NB4 (cell line): ENCODE measurements around the gene PLSCR3.

Experiments
- CTCF ChIP-seq: IDR thresholded peaks from one replicate; pipeline ENCODE4 v1.5.1; 2012; ENCODE audit warnings: low read depth, low read length
- POLR2A ChIP-seq: IDR thresholded peaks from 2 replicates; pipeline ENCODE4 v1.6.1; 2011; ENCODE audit warnings: mild to moderate bottlenecking; ENCODE audit not compliant: insufficient read length; ENCODE audit errors: extremely low read depth

DNA sequence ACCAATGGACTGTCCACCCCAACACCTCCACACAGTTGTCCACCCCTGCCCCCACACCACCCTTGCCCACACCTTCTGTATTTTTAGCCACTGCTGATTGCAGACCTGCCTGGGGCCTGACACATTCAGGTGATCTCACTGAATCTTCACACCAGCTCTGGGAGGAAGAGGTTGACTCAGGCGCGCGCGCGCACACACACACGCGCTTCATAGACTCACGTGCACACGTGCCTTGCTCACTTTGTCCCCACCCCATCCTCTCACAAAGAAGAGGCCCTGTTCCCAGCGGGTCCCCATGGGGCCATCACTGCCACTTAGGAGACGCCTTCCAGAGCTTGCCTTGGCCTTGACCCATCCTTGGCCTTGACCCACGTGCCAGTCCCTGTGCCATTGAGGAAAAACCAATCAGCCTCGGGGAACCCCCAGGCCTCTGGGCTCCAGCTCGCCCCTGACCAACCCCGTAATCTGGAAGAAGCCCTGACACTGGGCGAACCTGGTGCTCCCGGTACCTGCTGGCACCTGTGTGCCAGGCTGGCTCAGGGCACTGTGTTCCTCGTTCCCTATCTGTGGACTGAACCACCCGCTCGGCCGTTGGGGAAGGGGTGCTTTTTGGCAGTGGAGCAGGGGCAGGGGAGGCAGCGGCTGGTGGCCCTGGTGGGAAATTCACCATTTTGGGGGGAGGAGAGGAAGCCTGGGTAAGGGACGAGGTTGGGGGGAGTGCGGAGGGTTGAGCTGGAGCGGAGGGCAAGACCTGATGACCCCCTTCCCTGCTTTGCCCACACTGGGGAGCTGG lies 16.5 kb upstream of the PLSCR3 start:
- TF ChIP-seq CTCF (no peak), POLR2A (no peak)
